ENCODE measurements around the gene PCBP4.

PCBP4 gene

DNA sequence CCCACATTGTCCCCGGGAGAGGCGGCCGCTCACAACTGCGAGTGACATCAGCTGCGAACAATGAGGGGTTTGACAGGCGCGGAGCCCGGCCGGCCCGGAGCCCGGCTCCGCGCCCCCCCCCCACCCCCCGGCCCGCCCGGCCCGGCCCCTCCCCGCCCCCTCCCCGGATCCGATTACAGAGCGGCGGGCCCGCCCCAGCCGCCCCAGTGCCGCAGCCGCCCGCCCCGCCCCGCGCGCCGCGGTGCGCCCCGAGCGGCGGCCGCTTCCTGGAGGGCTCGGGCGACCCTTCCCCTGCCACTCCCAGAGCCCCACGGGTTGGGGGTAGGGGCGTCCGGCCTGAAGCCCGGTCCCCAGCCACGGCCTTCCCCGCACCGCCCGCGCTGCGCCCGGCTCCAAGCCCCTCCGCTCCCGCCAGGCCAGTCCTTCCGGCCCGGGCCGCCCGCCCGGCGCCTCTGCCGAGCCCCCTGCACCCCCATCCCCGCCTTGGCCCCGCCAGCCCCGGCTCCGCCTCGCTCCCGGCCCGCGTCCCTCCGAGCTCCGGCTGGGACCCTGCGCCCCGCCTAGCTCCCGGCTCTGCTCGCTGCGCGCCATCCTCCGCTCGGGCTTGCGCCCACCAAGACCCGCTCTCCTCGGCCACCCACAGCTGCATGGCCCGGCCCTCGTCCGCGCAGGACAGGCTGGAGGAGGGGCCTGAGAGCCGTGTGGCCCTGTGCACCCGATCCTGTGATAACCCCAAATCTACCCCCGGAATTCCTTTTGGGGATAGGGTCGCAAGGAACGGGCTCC is at the start of gene PCBP4:
TSS of gene PCBP4 (minus strand) at position 71 of the 786 bp plus-strand sequence. CDS start 6,214 bp downstream, outside the sequence.
- DNase-seq (ENCODE audit: low read depth), result no peak

GRCh38 chr3:52015438-52016228 is 48.4 kb upstream of the PCBP4 start:
- no peak for DNase-seq (ENCODE audit: low read depth)

GRCh38 chr3:52014613-52015012 is 47.4 kb upstream of the PCBP4 start:
- no peak for DNase-seq (ENCODE audit: low read depth)

GRCh38 chr3:52013802-52014598 is 46.7 kb upstream of the PCBP4 start:
- DNase-seq (ENCODE audit: low read depth), result no peak

DNA sequence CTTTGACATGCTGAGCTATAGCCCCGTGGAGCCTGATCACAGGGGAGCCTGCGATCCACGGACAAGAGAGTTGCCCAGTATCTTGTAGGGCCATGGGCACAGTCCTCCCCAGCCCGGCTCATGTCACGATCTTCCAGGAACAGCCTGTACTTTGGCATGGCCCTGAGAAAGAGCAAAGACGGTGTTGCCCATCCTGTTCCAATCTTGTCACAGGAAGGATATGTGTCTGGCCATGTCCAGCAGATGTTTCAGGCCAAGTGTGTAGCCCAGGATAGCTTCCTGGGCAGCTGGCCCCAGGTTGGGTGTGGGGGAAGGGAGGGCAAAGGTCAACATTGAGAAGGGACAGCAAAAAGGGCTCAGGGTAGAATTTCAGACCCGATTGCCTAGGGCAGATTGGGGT is 45.4 kb upstream of the PCBP4 start:
- no peak for DNase-seq (ENCODE audit: low read depth)

- no peak for DNase-seq (ENCODE audit: low read depth)
Measured at GRCh38 chr3:52010431-52010830, 43.2 kb upstream of the PCBP4 start.

- DNase-seq (ENCODE audit: low read depth), result no peak
Measured at GRCh38 chr3:52007291-52007690, 40.0 kb upstream of the PCBP4 start.

DNA sequence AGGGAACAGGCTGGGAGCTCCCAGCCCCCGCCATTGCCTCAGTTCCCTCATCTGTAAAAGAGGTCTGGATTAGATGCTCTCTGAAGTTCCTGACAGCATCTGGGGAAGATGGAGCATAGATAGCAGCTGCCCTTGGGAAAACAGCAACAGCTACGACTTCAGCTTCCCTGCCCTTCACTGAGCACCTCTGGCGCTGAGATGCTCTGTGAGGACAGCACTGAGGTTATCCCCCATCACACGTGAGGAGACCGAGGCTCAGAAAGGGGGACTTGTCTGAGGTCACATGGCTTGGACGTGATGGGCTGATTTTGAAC is 39.5 kb upstream of the PCBP4 start:
- no peak for DNase-seq (ENCODE audit: low read depth)

GRCh38 chr3:52006017-52006819 is 39.0 kb upstream of the PCBP4 start:
- no peak for DNase-seq (ENCODE audit: low read depth)

DNA sequence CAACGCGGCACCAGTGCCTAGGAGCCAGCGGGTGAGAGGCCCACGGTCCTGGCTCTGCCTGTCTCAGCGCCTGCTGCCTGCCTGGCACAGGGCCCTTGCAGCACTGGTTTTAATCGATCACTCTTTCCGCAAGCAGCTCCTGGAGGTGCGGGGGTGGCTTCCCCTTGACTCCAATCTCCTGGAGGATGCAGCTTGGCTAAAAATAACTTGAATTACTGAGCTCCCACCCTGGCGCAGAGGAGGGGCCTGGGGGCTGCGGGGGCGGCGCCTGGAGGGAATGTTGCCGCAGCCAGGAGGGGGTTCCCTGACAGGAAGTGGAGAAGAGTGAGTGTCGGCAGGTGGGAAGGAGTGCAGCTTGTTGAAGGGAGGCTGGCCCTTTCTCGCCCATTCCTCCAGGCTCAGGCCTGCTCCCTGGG is 38.3 kb upstream of the PCBP4 start:
- no peak for DNase-seq (ENCODE audit: low read depth)

DNA sequence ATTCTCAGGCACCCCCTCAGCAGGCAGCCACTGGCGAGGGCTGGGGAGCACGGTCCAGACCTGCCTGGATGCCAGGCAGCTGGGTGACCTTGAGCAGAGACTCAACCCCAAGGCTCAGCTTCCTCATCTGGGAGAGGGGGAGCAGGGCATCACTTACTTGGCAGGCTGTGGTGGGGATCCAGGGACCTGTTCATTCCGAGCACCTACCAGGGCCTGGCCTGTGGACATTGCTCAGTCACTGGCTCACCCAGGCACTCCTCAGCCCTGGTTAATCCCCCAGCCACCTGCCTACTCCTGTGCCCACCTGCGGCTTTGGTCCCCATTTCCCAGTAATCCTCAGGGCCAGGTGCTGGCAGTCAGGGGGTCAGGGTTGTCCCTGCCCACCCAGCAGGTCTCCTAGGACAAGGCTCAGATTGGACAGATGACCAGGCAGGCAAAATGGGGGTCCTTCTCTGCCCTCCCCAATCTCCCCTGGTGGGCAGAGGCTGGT is 37.7 kb upstream of the PCBP4 start:
- DNase-seq (ENCODE audit: low read depth), result no peak

GRCh38 chr3:52004163-52004787 is 37.0 kb upstream of the PCBP4 start:
- DNase-seq (ENCODE audit: low read depth), result no peak

DNA sequence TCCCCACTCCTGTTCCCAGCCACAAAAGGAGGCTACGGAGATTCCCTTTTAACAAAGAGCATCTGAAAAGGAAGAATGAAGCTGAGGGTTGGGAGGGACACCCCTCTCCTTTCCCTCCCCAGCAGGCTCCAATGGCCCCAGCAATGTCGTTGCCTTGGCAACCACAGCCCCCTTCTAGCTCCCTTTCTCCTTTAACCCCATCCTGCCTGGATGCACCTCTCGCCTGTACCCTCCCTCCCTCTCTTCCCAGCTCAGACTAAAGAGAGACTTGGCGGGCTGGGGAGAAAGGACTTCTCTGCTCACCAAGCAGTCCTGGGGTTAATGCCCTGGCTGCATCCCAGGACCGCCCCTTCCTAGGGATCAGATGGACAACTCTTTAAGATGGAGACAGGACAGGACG is 35.5 kb upstream of the PCBP4 start:
- DNase-seq (ENCODE audit: low read depth), result no peak

DNA sequence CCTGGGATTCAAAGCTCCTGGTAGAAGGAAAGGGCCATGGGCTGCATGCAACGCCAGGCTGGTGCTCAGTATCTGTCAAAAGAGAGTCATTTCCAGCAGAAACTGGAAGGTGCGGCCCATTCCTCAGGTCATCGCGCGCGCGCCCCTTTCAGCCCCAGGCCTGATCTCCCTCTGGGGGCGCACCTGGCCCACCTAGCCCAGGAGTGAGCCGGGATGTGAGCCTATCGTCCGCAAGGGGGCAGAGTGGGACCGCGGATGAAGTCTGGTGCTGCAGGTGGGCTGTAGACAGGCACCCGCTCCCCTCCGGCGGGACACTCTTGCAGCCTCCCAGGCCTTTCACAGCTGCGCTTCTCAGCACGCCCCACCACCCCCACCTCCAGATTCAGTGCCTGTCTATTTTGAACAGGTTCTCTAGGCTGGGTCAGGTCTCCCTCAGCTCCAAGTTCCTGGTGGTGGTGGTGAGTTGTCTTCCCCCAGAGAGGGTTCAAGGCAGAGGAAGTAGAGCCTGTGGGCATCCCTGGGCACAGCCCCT is 34.3 kb upstream of the PCBP4 start:
- no peak for DNase-seq (ENCODE audit: low read depth)

- no peak for DNase-seq (ENCODE audit: low read depth)
Measured at GRCh38 chr3:51999846-52000245, 32.6 kb upstream of the PCBP4 start.

DNA sequence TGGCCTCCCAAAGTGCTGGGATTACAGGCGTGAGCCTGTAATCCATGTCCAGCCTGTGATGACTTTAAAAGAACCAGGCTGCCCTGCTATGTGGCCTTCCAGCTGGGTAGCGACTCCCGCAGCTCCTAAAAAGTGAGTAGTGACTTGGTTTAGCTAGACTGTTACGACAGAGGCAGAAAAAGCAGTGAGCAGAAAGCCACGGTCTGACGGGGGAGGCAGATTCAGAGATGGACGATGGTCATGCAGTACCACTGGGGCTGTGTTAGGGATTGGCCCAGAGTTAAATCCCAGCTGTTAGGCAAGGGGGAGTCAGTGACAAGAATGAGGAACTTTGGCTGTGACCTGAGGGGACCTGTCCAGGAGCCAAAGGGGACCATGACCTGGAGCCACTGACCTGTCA is 31.5 kb upstream of the PCBP4 start:
- no peak for DNase-seq (ENCODE audit: low read depth)

DNA sequence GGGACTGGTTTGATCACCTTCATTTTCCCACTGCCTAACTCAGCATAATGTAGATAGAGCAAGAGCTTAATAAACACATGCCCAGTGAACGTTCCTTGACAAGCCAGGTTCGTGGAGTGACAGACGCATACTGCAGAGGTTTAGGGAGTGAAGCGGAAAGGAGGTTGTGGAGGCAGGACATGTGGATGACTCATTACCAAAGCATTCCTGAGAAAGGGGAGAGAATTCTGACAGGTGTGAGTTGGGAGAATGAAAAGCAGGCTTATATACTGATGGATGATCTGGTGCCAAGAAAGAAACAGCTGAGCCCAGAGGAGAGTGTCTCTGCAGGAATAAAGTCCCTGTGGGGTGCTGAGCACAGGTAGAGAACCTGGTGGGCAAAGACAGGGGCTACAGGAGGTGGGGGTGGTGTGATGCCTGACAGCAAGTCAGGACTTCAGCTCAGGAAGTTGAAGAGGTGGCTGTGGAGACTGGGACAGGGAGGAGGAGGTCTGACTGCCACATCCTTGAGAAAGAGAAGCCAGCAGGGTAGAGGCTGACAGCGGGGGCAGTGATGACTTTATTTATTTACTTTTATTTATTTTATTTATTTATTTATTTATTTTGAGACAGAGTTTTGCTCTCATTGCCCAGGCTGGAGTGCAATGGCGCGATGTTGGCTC is 30.8 kb upstream of the PCBP4 start:
- DNase-seq (ENCODE audit: low read depth), result no peak

DNA sequence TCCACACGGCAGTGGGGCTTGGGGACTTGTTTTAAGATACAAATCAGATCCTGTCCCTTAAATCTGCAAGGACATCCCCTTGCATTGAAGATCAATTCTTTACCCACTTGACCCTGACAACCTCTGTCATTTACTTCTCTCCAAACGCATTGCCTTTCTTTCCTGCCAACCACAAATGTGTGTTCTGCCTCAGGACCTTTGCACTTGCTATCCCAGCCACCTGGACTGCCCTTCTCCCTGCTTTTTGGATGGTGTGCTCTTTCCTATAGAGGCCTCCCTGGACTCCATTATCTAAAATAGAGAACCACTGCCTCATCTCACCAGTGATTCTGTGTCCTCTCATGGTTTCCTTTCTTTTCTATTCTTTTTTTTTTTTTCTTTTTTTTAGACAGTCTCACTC is 29.9 kb upstream of the PCBP4 start:
- DNase-seq (ENCODE audit: low read depth), result no peak

DNA sequence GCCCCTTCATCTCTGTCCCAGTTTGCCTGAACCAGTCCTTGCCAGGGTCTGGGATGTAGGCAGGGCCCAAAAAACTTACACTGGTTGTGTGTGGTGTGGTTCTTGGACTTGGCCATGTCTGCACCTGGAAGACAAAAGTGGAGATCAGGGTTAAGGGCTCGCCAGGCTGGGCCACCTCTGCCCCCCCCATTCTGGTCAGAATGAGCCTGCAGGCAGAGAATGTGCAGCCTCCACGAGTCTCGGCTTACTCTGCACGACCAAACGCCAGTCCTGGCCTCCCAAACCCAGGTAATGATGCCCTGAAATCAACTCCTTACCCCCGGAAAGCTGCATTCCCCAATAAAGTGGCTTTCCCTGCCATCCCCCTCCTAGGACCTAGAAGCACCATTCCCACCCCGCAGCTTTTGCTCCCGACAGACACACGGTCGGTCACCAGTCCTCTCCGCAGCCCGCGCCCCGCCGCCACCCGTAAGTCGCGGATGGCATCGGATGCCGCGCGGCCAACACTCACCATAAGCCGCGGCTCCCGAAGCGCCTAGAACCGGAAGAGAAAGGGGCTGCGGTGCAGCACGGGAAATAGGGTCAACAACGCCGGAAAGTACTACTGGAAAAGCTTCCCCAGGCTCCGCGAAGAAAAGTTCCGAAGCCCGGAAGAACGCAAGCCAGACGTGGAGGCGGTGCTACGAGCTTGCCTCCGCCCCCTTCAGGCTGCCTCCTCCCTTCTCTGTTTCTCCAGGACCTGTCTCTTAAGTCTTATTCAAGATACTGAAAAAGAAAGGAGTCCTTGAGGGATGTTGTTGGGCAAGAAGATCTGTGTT is 28.3 kb upstream of the PCBP4 start, which contains the start of gene RPL29:
TSS of gene RPL29 (minus strand) at position 550 of the 818 bp plus-strand sequence. CDS start at position 116, 434 bp downstream.
- peak; percentile 74 for DNase-seq (ENCODE audit: low read depth)
